Esophagus squamous epithelium (tissue), 4 donors: ENCODE measurements around the gene SLC4A7.

ENCODE experiments used
- POLR2A ChIP-seq, 4 donors: fragments of 450-650 bp; IDR thresholded peaks; one replicate each; pipeline ENCODE4 v1.6.1; 2017; ENCODE audit warnings: antibody characterized with exemption in 4 of 4, mild to moderate bottlenecking in 4 of 4, moderate library complexity in 3 of 4
- TF ChIP-seq, protein P1 (sequence below), 6 experiments: fragments of 450-650 bp in 4 of 6; fragments of 200-600 bp in 2 of 6; sonication (generic) in 2 of 6; IDR thresholded peaks; one replicate each; pipeline ENCODE4 v1.5.1; 2016 to 2019; ENCODE audit warnings: antibody characterized with exemption in 6 of 6, mild to moderate bottlenecking in 4 of 6, moderate library complexity in 4 of 6

DNA sequence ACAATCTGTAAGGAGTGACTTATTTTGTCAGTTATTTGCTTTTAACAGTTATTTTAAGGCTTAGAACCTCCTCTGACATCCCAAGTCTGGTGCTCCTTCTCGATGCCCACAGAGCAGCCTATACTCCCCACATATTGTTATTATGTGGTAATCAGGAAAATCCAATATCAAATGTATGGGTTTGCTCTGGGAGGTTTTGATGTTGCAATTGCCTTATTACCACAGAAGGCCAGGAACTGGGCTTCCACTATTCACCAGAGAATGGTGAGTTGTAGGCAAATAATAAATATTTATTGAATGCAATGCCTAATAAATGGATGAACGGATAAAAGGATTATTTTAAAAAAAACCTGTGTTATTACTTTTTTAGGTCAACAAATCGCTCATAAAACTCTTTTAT is 127.2 kb downstream of the SLC4A7 start:
- TF ChIP-seq, protein P1, sequence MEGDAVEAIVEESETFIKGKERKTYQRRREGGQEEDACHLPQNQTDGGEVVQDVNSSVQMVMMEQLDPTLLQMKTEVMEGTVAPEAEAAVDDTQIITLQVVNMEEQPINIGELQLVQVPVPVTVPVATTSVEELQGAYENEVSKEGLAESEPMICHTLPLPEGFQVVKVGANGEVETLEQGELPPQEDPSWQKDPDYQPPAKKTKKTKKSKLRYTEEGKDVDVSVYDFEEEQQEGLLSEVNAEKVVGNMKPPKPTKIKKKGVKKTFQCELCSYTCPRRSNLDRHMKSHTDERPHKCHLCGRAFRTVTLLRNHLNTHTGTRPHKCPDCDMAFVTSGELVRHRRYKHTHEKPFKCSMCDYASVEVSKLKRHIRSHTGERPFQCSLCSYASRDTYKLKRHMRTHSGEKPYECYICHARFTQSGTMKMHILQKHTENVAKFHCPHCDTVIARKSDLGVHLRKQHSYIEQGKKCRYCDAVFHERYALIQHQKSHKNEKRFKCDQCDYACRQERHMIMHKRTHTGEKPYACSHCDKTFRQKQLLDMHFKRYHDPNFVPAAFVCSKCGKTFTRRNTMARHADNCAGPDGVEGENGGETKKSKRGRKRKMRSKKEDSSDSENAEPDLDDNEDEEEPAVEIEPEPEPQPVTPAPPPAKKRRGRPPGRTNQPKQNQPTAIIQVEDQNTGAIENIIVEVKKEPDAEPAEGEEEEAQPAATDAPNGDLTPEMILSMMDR (IDR thresholded peaks at IDR 0.05): no peak
- no peak for TF ChIP-seq POLR2A (IDR thresholded peaks at IDR 0.05)
